ENCODE data around the gene MYBPC3. TPM values are rescaled to one million over a fixed set of nuclear protein-coding genes. Genes with fewer than 3 reads are reported as not detected.

The MYBPC3 gene
- total and polyA plus RNA-seq, 11 donors = 425 to 3,074 (median 1,842) TPM

- no peaks in the 10 kb centered on the region for H3K27me3 ChIP-seq
- TF ChIP-seq POLR2A (IDR thresholded peaks at IDR 0.05) (no peak), CTCF (IDR thresholded peaks at IDR 0.05) (no peak)
- peak overlapping the region in 5 of 12 donors; percentile 24 to 97 (median 49) for H3K27ac ChIP-seq
- intact Hi-C loops (cut with DNase I) = loop anchor here in 1 of 10 donors (10.0 kb wide), 1 partner anchor 452 kb away; the partner anchor contains the start of gene NUP160
- 89 to 92% (median 91%) methylated on average over 13 to 14 of the region's 14 CpGs for WGBS, 4 donors
- peaks cover 0 to 85% (median 13%) of the 10 kb centered on the region in 12 donors for H3K4me1 ChIP-seq
- DNase-seq (peak in 1 of 5 donors; percentile 33), ATAC-seq (peak in 1 of 4 donors; percentile 4)
- H3K36me3 ChIP-seq = no peaks in the 10 kb centered on the region
- H3K4me3 ChIP-seq = no peak overlapping the region
- no peaks in the 10 kb centered on the region for H3K9me3 ChIP-seq
Observed at GRCh38 chr11:47392546-47393162, 40.2 kb upstream of the MYBPC3 start.

GRCh38 chr11:47391711-47392432, 39.4 kb upstream of the MYBPC3 start:
- no peaks in the 10 kb centered on the region for H3K36me3 ChIP-seq
- peaks cover 0 to 88% (median 13%) of the 10 kb centered on the region in 12 donors for H3K4me1 ChIP-seq
- DNase-seq = no peak
- TF ChIP-seq POLR2A (IDR thresholded peaks at IDR 0.05) = no peak
- TF ChIP-seq CTCF (IDR thresholded peaks at IDR 0.05) = no peak
- peak overlapping the region in 9 of 12 donors; percentile 5 to 97 (median 49) for H3K27ac ChIP-seq
- H3K27me3 ChIP-seq = no peaks in the 10 kb centered on the region
- intact Hi-C loops (cut with DNase I) = loop anchor here in 1 of 10 donors (10.0 kb wide), 1 partner anchor 453 kb away; the partner anchor contains the start of gene NUP160
- no peak overlapping the region for H3K4me3 ChIP-seq
- WGBS, 4 donors = 90 to 96% (median 91%) methylated on average over 14 to 16 of the region's 16 CpGs
- H3K9me3 ChIP-seq = no peaks in the 10 kb centered on the region
- ATAC-seq = no peak

- intact Hi-C loops (cut with DNase I) = loop anchor here in 1 of 10 donors (10.0 kb wide), 1 partner anchor 454 kb away; the partner anchor contains the start of gene NUP160
- Histone ChIP-seq H3K4me3 (no peak overlapping the region), H3K4me1 (peaks cover 0 to 87% (median 13%) of the 10 kb centered on the region in 12 donors), H3K9me3 (no peaks in the 10 kb centered on the region), H3K27ac (peak overlapping the region in 6 of 12 donors; percentile 22 to 97 (median 58)), H3K27me3 (no peaks in the 10 kb centered on the region), H3K36me3 (no peaks in the 10 kb centered on the region)
- TF ChIP-seq POLR2A (IDR thresholded peaks at IDR 0.05) = no peak
- no peak for TF ChIP-seq CTCF (IDR thresholded peaks at IDR 0.05)
- 80 to 91% (median 86%) methylated on average over 11 of the region's 11 CpGs for WGBS, 4 donors
- DNase-seq (peak in 3 of 5 donors; percentile 54 to 80 (median 66)), ATAC-seq (peak in 3 of 4 donors; percentile 14 to 37 (median 15))
Observed at GRCh38 chr11:47391077-47391583, 38.6 kb upstream of the MYBPC3 start.

- Histone ChIP-seq H3K27me3 (no peaks in the 10 kb centered on the region), H3K27ac (peak overlapping the region in 5 of 12 donors; percentile 34 to 97 (median 49)), H3K4me1 (peaks cover 0 to 79% (median 12%) of the 10 kb centered on the region in 12 donors), H3K9me3 (no peaks in the 10 kb centered on the region), H3K4me3 (no peak overlapping the region), H3K36me3 (no peaks in the 10 kb centered on the region)
- WGBS, 4 donors = 83 to 95% (median 89%) methylated on average over 6 of the region's 6 CpGs
- no peak for ATAC-seq
- TF ChIP-seq POLR2A (IDR thresholded peaks at IDR 0.05) (no peak), CTCF (IDR thresholded peaks at IDR 0.05) (no peak)
- intact Hi-C loops (cut with DNase I) = loop anchor here in 1 of 10 donors (10.0 kb wide), 1 partner anchor 454 kb away; the partner anchor contains the start of gene NUP160
- no peak for DNase-seq
Observed at GRCh38 chr11:47390422-47390760, 37.9 kb upstream of the MYBPC3 start.
